Measurements from ENCODE around the gene DTWD2.
"Not testable (repeated sequence)": the region's sequence is repeated elsewhere in the genome, so short reads cannot be mapped to it uniquely, and the experiment has no call there.

DTWD2 gene, protein sequence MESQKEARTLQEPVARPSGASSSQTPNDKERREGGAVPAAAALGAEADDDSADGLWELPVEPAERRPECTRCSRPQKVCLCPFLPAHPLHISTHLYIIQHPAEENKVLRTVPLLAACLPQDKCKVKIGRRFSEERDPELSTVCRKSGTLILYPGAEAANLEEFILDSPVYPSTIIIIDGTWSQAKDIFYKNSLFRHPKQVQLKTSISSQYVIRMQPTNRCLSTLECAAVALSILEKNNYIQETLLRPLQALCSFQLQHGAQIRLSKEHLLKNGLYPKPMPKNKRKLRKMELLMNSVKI

DNA sequence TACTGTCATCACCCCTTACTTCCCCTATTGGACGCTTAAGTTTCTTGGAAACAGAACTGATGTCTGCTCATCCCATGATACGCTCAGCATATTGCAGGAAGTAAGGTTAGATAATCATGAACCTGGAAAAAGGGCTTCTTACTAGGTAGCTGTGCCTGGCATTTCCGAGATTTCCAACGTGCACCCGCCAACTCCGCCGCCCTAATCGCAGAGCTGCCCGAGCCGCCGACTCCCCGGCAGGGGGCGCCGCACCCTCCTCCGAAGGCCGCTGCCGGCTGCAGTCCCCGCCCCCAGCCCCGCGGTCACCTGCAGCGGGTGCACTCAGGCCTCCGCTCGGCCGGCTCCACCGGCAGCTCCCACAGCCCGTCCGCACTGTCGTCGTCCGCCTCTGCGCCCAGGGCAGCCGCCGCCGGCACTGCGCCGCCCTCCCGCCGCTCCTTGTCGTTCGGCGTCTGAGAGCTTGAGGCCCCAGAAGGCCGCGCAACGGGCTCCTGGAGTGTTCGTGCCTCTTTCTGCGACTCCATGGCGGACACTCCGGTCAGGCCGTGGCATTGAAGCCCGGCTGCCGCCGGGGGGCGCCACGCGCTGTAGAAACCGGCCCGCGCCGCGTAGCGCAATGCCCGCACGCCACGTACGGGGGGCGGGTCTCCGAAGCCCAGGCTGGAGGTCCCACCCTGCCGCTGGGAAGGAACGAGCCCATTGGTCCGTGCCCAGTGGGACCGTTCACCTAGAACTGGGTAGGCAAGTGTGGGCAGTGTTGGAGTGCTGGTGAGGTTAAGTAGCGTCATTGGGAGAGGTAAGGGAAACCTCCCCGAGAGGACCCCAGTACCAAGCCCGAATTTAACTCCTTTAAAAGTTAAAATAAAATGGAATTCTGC lies at the start of gene DTWD2:
TSS of gene DTWD2 (minus strand) at position 560 of the 878 bp plus-strand sequence. CDS start at position 524, 36 bp downstream.
- no peak for FAIRE-seq

DNA sequence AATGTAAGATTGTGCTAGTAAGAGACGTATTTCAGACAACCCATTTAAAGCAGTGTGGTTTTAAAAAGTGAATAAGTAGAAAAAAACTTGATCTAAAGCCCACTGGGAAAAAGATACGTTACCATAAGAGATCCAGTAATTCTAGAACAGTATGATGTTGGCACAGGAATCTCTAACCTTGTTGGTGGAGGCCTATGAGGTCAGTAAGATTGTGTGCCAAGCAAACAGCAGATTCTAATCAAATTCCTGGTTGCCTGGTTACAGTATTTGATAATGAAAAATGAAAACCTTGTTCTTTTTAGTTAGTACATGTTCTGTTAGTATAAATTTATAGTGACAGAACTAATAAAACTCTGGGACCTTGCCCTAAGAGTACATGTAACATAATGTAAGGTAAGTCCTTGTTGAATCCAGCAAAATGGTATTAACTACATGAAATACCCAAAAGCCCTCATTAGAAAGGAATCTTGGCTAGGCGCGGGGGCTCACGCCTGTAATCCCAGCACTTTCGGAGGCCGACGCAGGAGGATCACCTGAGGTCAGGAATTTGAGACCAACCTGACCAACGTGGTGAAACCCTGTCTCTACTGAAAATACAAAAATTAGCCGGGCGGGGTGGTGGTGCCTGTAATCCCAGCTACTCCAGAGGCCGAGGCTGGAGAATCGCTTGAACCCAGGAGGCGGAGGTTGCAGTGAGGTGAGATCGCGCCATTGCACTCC lies 49.3 kb upstream of the DTWD2 start:
- FAIRE-seq, result no peak

DNA sequence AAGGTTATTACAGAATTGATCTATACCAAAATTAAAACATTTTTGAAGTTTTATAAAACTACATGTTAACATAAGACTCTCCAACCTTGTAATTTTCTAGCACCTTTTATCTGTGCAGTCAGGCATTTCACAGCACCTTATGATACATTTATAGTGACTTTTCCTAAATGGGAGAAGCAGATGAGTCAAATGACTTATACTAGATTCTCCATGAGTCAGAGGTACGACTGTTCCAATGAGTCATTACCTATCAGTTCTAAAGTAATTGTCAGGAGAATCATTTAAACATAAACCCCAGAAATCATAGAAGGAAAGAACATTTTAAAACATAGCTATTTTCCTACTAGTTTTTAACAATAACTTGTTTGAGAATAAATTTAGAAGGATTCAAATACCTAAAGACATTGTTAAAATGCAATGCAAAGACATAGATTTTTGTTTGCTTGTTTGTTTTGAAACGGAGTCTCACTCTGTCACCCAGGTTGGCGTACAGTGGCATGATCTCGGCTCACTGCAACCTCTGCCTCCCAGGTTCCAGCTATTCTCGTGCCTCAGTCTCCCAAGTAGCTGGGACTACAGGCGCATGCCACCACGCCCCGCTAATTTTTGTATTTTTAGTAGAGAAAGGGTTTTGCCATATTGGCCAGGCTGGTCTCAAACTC lies 47.9 kb upstream of the DTWD2 start:
- no peak for FAIRE-seq

DNA sequence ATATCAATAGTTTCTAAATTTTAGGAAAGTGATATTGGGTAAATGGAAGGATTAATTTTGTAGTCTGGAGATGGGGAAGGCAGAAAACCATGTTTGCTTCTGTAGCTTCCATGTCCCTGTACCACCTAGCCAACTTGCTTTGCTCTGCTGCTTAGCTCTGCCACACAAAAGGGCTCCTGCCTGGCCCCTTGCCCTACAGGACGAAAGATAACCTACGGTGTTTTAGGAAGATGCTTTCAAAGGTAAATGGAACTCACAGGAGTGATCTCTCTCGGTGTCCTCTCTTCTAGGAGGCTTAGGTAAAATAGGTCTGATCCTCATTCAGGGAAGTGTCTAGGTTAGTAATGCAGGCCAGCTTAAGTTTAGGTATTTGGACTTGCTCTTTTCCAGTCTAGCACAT lies 44.8 kb upstream of the DTWD2 start:
- no peak for FAIRE-seq

DNA sequence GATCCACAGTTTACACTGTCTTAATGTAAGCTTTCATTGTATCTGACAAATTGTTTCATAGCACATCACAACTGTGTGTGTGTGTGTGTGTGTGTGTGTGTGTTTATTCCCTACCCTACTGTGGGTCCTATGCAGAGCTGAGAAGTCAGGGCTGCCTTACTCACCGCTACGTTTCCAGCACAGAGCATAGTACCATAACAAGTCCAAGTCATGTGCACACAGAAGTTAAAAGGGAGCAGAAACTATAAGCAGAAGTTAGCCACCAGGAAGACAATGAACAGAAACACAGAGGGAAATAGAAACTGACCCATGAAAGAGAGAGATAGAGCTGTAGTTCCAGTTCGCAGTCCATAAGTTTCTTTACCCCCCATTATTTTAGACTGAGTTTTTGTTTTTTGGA lies 44.3 kb upstream of the DTWD2 start:
- no peak for FAIRE-seq

DNA sequence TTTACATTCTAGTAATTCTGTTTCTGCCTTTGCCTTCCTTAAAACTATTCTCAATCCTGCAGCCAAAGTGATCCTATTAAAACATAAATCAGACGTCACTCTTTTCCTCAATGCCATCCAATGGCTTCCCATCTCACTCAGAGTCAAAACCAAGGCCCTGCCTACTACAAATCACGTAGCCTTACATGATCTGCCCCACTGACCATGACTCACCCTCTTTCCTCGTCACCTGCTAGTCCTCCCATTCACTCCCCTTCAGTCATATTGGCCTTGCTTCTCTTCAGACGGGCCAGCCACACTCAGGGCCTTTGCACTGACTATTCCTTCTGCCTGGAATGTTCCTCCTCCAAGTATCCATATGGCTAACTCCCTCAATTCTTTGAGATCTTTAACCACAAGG lies 43.6 kb upstream of the DTWD2 start:
- no peak for FAIRE-seq

DNA sequence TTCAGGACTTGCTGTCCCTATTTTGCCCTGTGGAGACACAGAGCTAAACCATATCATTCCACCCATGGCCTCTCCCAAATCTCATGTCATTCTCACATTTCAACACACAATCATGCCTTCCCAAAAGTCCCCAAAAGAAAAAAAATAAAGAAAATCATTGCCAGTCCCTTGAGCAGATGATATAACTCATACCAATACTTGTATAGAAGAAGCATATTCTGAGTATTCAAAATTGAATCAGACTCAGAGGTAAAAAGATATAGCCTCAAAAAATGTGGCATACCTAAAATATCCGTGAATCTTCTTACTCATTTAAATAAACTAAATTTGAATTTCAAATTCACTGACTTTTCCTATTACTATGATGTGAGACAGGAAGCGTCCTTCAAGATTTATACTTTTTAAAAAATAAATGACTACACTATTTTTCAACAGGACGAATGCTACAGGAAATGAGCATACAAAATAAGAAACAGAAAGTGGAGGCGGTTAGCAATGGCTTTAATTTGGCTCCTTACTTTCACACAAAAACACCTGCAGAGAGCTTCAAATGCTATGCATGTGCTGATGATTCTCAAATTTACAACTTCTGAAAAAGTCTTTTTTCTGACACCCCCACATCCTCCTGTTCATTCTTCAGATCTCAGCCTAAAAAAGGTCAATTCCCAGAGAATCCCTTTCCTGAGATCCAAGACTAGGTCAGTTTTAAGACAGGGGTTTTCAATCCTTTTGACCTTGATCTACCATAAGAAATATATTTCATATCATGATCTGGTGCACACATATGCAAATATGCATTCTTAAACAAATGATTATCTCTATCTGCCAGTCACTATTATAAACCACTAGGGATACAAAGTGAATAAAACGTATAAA lies 42.9 kb upstream of the DTWD2 start:
- no peak for FAIRE-seq

DNA sequence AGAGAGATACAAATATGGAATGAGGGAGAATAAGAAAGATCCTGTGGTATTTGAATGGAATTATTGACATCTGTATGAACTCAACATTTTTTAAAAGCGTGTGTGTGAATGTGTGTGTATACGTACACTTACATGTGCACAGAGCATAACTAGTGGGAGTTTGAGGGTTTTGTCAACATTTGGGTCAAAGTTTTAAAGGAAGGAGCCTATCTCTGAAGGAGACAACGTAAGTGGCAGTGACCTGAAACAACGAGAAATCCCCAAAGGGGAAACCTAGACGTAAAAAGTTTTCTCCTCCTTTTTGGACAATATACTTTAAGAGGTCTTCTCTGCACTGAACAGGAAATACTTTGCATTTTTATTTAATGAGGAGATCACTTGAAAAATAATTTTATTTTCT lies 40.2 kb upstream of the DTWD2 start:
- FAIRE-seq, result no peak

DNA sequence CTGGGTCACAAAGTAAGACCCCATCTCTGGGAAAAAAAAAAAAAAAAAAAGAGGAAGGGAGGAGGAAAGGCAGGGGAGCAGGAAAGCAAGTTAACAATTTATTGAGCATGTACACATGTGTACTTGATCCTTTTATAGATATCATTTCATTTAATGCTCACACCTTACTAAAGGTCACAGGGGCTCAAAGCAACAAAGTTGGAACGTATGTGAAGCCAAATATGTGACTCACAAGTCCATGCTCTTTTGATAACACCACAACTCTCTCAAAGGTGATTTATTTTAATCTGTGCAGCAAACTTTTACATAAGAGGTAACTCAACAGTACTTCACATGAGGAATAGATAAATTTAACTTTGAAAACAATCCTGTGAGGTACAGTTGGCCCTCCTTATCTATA lies 34.4 kb upstream of the DTWD2 start:
- no peak for FAIRE-seq

DNA sequence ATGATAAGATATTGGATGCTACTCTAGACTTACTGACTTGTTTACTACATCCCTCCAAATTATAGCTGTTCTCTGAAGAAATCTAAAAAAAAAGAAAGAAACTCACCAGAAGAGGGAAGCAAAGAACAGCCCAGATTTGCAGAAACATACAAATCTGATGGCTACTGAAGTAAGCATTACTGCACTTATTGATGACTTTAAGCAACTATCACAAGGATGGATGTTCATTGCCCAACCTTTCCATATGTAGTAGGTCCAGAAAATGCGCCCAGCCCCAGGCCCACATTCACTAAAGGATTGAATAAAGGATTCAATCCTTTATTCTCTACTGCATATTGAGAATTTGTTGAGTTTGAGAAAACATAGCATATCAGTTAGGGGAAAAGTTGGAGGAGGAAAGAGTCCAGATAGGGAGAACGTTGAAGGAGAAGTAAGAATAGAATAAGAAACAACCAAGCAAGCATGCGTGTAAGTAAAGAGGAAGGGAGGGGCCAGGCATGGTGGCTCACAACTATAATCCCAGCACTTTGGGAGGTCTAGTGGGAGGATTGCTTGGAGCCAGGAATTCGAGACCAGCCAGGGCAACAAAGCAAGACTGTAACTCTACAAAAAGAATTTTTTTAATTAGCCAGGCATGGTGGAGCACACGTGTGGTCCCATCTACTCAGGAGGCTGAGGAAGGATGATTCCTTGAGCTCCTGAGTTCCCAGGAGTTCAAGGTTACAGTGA lies 33.8 kb upstream of the DTWD2 start:
- FAIRE-seq, result peak; percentile 73

DNA sequence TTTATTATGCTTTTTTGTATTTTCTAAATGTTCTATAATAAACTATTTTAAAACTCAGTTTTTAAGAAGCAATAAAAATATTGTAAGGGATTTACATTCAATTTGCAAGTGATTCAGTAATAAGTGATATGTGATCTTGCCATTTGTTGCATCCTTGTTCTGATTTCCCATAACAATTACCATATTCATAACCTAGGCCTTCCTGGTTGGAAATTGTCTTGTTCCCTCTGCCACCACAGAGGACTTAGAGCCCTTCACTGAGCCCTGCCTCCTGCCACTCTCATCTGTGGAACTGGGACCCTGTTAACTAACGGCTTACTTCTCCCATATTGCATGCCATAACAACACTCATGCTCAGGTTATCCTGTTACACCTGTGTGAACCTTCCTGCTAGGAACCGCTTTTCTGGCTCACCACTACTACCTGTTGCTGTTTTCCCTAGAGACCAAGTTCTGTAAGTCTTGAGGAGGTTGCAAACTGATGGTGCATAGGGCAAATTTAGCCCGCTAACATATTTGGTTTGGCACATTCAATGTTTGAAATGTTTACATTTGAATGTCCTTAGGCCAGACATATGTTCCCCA lies 32.9 kb upstream of the DTWD2 start:
- FAIRE-seq, result no peak

DNA sequence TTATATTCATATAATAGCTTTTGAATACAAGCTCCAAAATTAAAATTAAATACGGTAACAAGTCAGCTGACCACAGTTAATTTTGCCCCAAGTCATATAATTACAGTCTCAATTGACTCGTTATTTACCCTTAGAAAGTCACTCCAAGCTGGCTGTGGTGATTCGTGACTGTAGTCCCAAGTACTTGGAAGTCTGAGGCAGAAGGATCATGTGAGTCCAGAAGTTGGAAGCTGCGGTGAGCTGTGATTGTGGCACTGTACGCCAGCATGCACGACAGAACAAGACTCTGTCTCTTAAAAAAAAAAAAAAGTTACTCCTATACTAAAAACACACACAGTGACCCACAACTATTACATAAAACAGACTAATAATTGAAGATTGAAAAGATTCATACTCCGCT lies 31.6 kb upstream of the DTWD2 start:
- no peak for FAIRE-seq

DNA sequence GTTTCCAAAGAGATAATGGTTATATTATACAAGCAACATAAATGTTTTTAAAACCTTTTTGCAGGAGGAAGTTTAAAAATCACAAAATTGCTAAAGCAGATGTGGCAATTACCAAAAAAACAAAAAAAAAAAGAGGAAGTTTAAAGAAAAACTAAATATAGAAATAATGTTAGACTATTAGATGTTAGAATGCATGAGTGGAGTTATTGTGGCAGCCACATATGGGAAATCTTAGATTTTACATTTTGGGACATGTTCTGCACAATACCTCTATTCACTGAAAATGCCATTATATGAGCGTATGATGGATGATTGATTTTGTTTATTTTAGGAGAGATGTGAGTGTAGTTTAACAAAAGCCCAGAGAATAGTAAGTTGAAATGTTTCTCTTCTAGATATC lies 31.2 kb upstream of the DTWD2 start:
- FAIRE-seq, result no peak

DNA sequence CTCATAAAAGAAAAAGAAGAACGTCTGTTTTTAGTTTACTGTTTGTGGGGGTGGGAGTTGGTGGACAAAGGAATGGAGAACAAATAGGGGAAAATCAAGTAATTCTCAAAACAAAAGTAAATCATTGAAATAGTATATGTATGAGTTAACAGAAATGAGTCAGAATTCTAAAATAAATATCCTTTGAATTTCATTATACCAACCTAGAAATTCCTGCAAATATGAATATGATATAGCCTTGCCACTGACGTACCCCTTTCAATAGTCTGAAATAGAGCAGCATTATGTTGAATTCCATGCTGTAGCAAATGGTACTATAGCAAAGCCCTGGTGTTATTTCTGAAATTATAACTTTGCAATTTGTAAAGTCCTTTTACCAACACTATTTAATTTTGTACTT lies 29.6 kb upstream of the DTWD2 start:
- FAIRE-seq, result no peak

DNA sequence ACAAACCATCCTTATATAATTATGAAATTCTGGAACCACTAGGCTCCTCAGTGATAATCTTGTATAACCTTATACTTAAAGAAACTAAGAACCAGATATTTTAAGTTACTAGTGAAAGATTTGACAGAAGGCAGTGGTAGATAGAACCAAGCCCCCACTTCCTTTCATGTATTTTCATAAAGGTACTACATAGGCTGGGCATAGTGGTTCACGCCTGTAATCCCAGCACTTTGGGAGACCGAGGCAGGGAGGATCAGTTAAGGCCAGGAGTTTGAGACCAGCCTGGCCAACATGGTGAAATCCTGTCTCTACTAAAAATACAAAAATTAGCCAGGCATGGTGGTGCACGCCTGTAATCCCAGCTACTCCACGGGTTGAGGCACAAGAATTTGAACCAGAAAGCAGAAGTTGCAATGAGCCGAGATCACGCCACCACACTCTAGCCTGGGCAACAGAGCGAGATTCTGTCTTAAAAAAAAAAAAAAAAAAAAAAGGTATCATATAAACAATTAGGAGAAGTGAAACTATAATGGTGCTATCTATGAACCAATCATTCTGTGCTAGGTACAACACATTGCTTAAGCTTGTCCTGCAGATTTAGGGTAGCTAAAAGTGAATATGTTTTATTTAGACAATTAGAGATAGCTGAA lies 27.9 kb upstream of the DTWD2 start:
- FAIRE-seq, result no peak

DNA sequence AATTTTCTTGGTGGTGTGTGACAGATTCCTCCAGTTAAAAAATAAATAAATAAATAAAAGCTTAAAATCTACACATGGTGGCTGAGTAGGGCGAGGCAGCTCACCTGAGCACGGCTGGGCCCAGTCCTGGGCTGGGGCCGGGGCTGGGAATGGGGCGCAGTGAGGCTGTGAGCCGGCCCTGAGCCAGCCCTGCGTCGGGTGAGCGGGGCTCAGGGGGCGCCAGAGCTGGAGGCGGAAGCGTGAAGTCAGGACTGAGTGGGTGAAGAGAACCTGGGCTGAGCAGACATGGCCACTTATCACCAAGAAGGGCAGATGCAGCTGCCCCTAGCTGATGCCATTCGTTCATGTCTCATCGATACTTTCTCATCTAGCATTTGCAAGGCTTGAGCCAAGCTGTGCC lies 22.8 kb upstream of the DTWD2 start:
- no peak for FAIRE-seq

DNA sequence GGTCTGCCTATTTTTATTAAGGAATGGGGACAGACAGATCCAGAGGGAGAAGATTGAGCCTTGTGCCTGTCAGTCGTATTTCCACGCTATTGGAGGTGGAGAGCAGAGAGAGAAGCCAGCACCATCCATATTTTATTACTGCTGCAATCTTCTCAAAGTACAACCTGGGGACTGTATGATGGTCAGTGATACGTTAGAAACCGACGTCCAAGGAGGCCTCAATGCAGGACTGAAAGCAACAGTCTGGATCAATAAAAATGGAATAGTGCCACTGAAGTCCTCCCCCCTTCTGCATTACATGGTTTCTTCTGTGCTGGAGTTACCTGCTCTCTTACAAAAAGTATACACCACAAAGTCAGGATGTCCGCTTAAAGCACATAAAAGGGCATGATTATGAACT lies 21.9 kb upstream of the DTWD2 start:
- no peak for FAIRE-seq

DNA sequence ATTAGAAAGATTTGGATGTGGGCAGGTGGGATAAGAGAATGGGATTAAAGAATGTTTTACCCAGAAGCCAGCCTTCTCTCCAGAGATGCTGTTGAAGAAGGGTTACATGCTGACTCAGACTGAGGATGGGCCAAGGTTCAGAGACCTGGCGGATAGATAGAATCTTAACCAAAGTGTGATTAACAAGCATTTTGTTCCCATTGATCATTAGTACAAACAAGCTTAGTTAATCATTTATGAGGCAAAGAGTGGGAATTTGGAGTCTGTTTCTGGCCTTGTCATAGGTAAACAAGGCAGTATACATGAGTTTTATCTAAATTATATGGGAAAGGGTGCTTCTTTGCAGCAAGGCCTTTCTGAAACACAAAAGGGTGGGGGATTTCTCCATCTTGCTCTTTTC lies 20.8 kb upstream of the DTWD2 start:
- no peak for FAIRE-seq

DNA sequence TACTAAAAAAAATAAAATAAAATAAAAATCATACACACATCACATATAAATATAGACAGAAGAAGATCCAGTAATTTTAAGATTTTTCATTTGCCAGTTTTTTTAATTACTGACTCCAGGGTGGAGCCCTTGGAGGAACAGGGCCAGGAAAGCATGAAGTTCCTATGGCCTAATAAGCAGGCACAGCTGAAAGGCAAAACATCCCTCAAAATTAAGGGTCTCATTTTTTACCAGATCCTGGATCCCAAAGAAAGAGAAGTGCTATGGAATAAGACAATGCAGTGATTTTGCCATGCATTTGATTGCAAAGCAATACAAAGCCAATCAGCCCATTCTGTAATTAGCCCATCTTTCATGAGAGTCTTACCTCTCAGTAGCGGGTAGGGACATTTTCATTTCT lies 11.3 kb upstream of the DTWD2 start:
- FAIRE-seq, result no peak

DNA sequence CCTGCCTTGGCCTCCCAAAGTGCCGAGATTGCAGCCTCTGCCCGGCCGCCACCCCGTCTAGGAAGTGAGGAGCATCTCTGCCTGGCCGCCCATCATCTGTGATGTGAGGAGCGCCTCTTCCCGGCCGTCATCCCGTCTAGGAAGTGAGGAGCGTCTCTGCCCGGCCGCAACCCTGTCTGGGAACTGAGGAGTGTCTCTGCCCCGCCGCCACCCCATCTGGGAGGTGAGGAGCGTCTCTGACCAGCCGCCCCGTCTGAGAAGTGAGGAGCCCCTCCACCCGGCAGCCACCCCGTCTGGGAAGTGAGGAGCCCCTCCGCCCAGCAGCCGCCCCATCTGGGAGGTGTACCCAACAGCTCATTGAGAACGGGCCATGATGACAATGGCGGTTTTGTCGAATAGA lies 10.5 kb upstream of the DTWD2 start:
- FAIRE-seq, result not testable (repeated sequence)

DNA sequence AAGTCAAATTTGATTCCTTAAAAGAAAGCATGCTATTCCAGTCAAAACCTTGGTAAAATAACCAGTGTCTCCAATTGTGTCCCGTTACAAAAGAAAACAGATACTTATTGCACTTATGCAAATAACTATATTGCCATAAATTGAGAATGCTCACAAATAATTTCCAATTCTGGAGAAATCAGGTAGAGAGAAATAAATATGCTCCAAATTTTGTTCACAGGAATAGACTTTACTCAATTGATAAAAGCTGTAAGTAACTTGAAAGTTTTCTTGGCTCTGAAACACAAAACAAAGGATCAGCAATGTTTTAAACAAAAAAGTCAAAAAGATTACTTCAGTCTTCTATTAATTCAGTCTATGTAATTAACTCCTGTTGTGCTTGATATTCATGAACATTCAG lies 7.8 kb upstream of the DTWD2 start:
- no peak for FAIRE-seq

All from TTC549 (cell line).